Lower leg skin (tissue), 3 donors: ENCODE results near the gene CYLC1.

Experiments
- POLR2A ChIP-seq, 2 donors: fragments of 450-650 bp; IDR thresholded peaks; one replicate each; pipeline ENCODE4 v1.6.1; 2016 to 2017; ENCODE audit warnings: antibody characterized with exemption in 2 of 2, mild to moderate bottlenecking in 1 of 2, moderate library complexity in 1 of 2
- TF ChIP-seq, protein P1 (sequence below), 3 donors: fragments of 450-650 bp; IDR thresholded peaks; one replicate each; pipeline ENCODE4 v1.5.1; 2016; ENCODE audit warnings: antibody characterized with exemption in 3 of 3, mild to moderate bottlenecking in 3 of 3, moderate library complexity in 2 of 3

DNA sequence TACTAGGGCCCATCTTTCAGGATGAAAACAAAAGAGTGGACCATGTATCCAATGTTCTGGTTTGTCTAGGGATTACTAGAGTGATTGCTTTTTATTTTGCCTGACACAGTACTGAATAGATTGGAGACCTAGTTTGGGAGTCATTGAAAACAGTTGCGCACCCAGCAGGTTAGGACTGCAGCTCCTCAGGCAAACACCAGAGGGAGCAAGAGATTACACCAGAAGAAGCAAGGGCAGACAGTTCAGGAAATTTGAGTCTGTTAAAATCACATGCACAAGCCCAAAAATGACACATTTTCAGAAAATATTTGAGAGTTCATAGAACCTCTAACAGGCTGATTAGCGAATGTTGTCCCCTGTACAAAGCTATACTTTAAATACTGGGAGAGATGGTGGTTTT, 55.6 kb downstream of the CYLC1 start:
- TF ChIP-seq, protein P1, sequence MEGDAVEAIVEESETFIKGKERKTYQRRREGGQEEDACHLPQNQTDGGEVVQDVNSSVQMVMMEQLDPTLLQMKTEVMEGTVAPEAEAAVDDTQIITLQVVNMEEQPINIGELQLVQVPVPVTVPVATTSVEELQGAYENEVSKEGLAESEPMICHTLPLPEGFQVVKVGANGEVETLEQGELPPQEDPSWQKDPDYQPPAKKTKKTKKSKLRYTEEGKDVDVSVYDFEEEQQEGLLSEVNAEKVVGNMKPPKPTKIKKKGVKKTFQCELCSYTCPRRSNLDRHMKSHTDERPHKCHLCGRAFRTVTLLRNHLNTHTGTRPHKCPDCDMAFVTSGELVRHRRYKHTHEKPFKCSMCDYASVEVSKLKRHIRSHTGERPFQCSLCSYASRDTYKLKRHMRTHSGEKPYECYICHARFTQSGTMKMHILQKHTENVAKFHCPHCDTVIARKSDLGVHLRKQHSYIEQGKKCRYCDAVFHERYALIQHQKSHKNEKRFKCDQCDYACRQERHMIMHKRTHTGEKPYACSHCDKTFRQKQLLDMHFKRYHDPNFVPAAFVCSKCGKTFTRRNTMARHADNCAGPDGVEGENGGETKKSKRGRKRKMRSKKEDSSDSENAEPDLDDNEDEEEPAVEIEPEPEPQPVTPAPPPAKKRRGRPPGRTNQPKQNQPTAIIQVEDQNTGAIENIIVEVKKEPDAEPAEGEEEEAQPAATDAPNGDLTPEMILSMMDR (IDR thresholded peaks at IDR 0.05) = no peak
- TF ChIP-seq POLR2A (IDR thresholded peaks at IDR 0.05) = no peak
